SK-N-SH (cell line): ENCODE results near the gene MRPS33. TPM values are rescaled to one million over a fixed set of nuclear protein-coding genes. Genes with fewer than 3 reads are reported as not detected.

Source experiments
- CTCF ChIA-PET: fragments of 300-600, 350-600 bp; formaldehyde crosslinking; extraction: SDS; loops from one replicate; lab custom pipeline; 2021; lab: Yijun Ruan, JAX
- POLR2A ChIA-PET: fragments of 350-600 bp; sonication (Branson Sonifier 250); formaldehyde crosslinking; extraction: SDS; loops from one replicate; lab custom pipeline; 2020; ENCODE audit warnings: antibody characterized with exemption, inconsistent platforms; lab: Yijun Ruan, JAX
- DNase-seq: peaks from one replicate; pipeline ENCODE4 v3.0.0; 2012
- H2AFZ ChIP-seq: fragments of 200-600 bp; sonication (generic); 2 replicates; pipeline ENCODE4 v1.8.1; 2016; ENCODE audit warnings: antibody characterized with exemption, mild to moderate bottlenecking, low read depth
- H3F3A ChIP-seq: fragments of 200-600 bp; sonication (generic); replicated peaks from 2 replicates; pipeline ENCODE3; 2016; ENCODE audit warnings: antibody characterized with exemption, mild to moderate bottlenecking; ENCODE audit not compliant: insufficient read depth
- H3K27ac ChIP-seq, 2 experiments: fragments of 200-500 bp in 1 of 2; fragments of 200-600 bp in 1 of 2; sonication (Bioruptor generic) in 1 of 2; sonication (generic), shearing (Covaris generic) in 1 of 2; 2 replicates each; pipeline versions ENCODE4 v1.5.1 to v1.6.1; 2014 to 2016; ENCODE audit warnings: low read depth in 2 of 2, inconsistent platforms in 1 of 2, low read length in 1 of 2, mild to moderate bottlenecking in 1 of 2, mixed read lengths in 1 of 2
- H3K27me3 ChIP-seq: fragments of 200-600 bp; sonication (generic), shearing (Covaris generic); 2 replicates; pipeline ENCODE4 v1.6.1; 2016; ENCODE audit warnings: mixed run types; ENCODE audit not compliant: insufficient read depth
- H3K36me3 ChIP-seq, 2 experiments: fragments of 200-500 bp in 1 of 2; fragments of 200-600 bp in 1 of 2; sonication (Bioruptor generic) in 1 of 2; sonication (generic) in 1 of 2; replicated peaks in 1 of 2; 2 replicates each; pipeline versions ENCODE3 to v1.5.1; 2014 to 2016; ENCODE audit warnings: low read length in 1 of 2, mild to moderate bottlenecking in 1 of 2; ENCODE audit not compliant: insufficient read depth in 2 of 2, control insufficient read depth in 1 of 2
- H3K4me1 ChIP-seq, 2 experiments: fragments of 200-500 bp in 1 of 2; fragments of 200-600 bp in 1 of 2; sonication (Bioruptor generic) in 1 of 2; sonication (generic), shearing (Covaris generic) in 1 of 2; 2 replicates each; pipeline versions ENCODE4 v1.5.1 to v1.6.1; 2014 to 2016; ENCODE audit warnings: low read depth in 1 of 2, low read length in 1 of 2, mixed run types in 1 of 2; ENCODE audit not compliant: insufficient read depth in 2 of 2, control insufficient read depth in 1 of 2
- H3K4me2 ChIP-seq: fragments of 200-600 bp; sonication (generic), shearing (Covaris generic); 2 replicates; pipeline ENCODE4 v1.6.1; 2017; ENCODE audit warnings: mixed run types
- H3K4me3 ChIP-seq, 2 experiments: fragments of 200-500 bp in 1 of 2; fragments of 200-600 bp in 1 of 2; sonication (Bioruptor generic) in 1 of 2; sonication (generic), shearing (Covaris generic) in 1 of 2; 2 replicates each; pipeline versions ENCODE4 v1.5.1 to v1.8.1; 2014 to 2016; ENCODE audit warnings: low read depth in 2 of 2, inconsistent platforms in 1 of 2, low read length in 1 of 2, mild to moderate bottlenecking in 1 of 2, mixed read lengths in 1 of 2, moderate library complexity in 1 of 2
- H3K79me2 ChIP-seq: fragments of 200-600 bp; sonication (generic); 2 replicates; pipeline ENCODE4 v1.8.1; 2017; ENCODE audit warnings: mild to moderate bottlenecking; ENCODE audit not compliant: insufficient read depth
- H3K9ac ChIP-seq: fragments of 200-600 bp; sonication (generic); 2 replicates; pipeline ENCODE4 v1.6.1; 2017; ENCODE audit warnings: mixed run types
- H3K9me2 ChIP-seq: fragments of 200-600 bp; sonication (generic); 2 replicates; pipeline ENCODE4 v1.6.1; 2017; ENCODE audit warnings: mixed run types
- H3K9me3 ChIP-seq: fragments of 200-600 bp; sonication (generic); 2 replicates; pipeline ENCODE4 v1.6.1; 2017; ENCODE audit warnings: mixed run types, mild to moderate bottlenecking, moderate library complexity
- H4K20me1 ChIP-seq: fragments of 200-600 bp; sonication (generic); 2 replicates; pipeline ENCODE4 v1.6.1; 2017; ENCODE audit warnings: mild to moderate bottlenecking, mixed run types; ENCODE audit not compliant: insufficient read depth
- EP300 ChIP-seq, 2 experiments: IDR thresholded peaks; 2 replicates each; pipeline versions ENCODE4 v1.4.0 to v1.6.1; 2012; ENCODE audit warnings: borderline replicate concordance in 1 of 2, low read depth in 1 of 2, low read length in 1 of 2
- FOSL2 ChIP-seq: IDR thresholded peaks from 2 replicates; pipeline ENCODE4 v1.4.0; 2012; ENCODE audit warnings: low read depth, mild to moderate bottlenecking, moderate library complexity, borderline replicate concordance
- FOXJ3 ChIP-seq: sonication (generic); formaldehyde crosslinking; IDR thresholded peaks from 2 replicates; pipeline ENCODE4 v1.5.1; 2020; ENCODE audit warnings: mild to moderate bottlenecking, missing genetic modification reagents
- GATA2 ChIP-seq: sonication (generic); formaldehyde crosslinking; IDR thresholded peaks from 2 replicates; pipeline ENCODE4 v1.5.0; 2020; ENCODE audit warnings: mild to moderate bottlenecking, missing genetic modification reagents
- NFIC ChIP-seq: IDR thresholded peaks from 2 replicates; pipeline ENCODE4 v1.4.0; 2012; ENCODE audit warnings: borderline replicate concordance
- NRF1 ChIP-seq: IDR thresholded peaks from 2 replicates; pipeline ENCODE4 v1.6.1; 2012; ENCODE audit warnings: low read depth, mild to moderate bottlenecking, low read length
- POLR2AphosphoS5 ChIP-seq: IDR thresholded peaks from 2 replicates; pipeline ENCODE4 v1.6.1; 2012; ENCODE audit warnings: low read depth, low read length
- RAD21 ChIP-seq: IDR thresholded peaks from 2 replicates; pipeline ENCODE4 v1.6.1; 2012; ENCODE audit warnings: mild to moderate bottlenecking, low read length
- REST ChIP-seq: IDR thresholded peaks from 2 replicates; pipeline ENCODE4 v1.6.1; 2012; ENCODE audit warnings: mild to moderate bottlenecking, low read depth, low read length, moderate library complexity
- RFX5 ChIP-seq: IDR thresholded peaks from 2 replicates; pipeline ENCODE4 v1.6.1; 2012; ENCODE audit warnings: mild to moderate bottlenecking, improper control_type of control experiment, low read length
- SIN3A ChIP-seq: IDR thresholded peaks from 2 replicates; pipeline ENCODE4 v1.6.1; 2012; ENCODE audit warnings: low read depth, mild to moderate bottlenecking, low read length, moderate library complexity, borderline replicate concordance
- SMC3 ChIP-seq: IDR thresholded peaks from 2 replicates; pipeline ENCODE4 v1.6.1; 2012; ENCODE audit warnings: low read depth, low read length, improper control_type of control experiment
- TAF1 ChIP-seq: IDR thresholded peaks from 2 replicates; pipeline ENCODE4 v1.6.1; 2012; ENCODE audit warnings: low read depth, mild to moderate bottlenecking, low read length, moderate library complexity, borderline replicate concordance
- TCF12 ChIP-seq: IDR thresholded peaks from 2 replicates; pipeline ENCODE4 v1.4.0; 2012
- WGBS: methylation state at CpG from one replicate; pipeline ENCODE4 v1.1.6; 2017; ENCODE audit warnings: low lambda C conversion rate; 5-methylcytosine and 5-hydroxymethylcytosine counted together
- polyA plus RNA-seq, 3 experiments: library from polyadenylated mRNA; depleted of rRNA; stranded (reverse); fragments of >200 nt; gene quantifications; 2 replicates each; pipeline ENCODE4 v1.2.3, GENCODE V29; 2012
- TF ChIP-seq, protein P1 (sequence below): IDR thresholded peaks from 2 replicates; pipeline ENCODE4; 2012
- TF ChIP-seq, protein P2 (sequence below): fragments of 150-350 bp; IDR thresholded peaks from 2 replicates; pipeline ENCODE4 v1.6.1; 2017; ENCODE audit warnings: antibody characterized with exemption, low read length, low read depth, borderline replicate concordance
- TF ChIP-seq, protein P3 (sequence below): fragments of 150-350 bp; IDR thresholded peaks from 2 replicates; pipeline ENCODE4 v1.6.1; 2016; ENCODE audit warnings: mild to moderate bottlenecking, low read depth, low read length

The MRPS33 gene
- polyA plus RNA-seq, 1 of the 3 experiments (the other 2 are of a cell fraction) = 88.8 TPM

- TF ChIP-seq, protein P1, sequence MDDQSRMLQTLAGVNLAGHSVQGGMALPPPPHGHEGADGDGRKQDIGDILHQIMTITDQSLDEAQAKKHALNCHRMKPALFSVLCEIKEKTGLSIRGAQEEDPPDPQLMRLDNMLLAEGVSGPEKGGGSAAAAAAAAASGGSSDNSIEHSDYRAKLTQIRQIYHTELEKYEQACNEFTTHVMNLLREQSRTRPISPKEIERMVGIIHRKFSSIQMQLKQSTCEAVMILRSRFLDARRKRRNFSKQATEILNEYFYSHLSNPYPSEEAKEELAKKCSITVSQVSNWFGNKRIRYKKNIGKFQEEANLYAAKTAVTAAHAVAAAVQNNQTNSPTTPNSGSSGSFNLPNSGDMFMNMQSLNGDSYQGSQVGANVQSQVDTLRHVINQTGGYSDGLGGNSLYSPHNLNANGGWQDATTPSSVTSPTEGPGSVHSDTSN = no peak; the same call in 1 of the 2 replicates
- TF ChIP-seq GATA2 = peak; percentile 46; the same call in 1 of the 2 replicates
- TF ChIP-seq, protein P2, sequence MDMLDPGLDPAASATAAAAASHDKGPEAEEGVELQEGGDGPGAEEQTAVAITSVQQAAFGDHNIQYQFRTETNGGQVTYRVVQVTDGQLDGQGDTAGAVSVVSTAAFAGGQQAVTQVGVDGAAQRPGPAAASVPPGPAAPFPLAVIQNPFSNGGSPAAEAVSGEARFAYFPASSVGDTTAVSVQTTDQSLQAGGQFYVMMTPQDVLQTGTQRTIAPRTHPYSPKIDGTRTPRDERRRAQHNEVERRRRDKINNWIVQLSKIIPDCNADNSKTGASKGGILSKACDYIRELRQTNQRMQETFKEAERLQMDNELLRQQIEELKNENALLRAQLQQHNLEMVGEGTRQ = no peak
- peak; percentile 90 for TF ChIP-seq TAF1
- TF ChIP-seq REST = peak; percentile 66; the same call in 1 of the 2 replicates
- no peak; the same call in 1 of the 2 replicates for TF ChIP-seq FOXJ3 (CRISPR knock-in tag)
These were observed at the start of gene MRPS33 (continued) for GRCh38 chr7:141014524-141015395.

DNA sequence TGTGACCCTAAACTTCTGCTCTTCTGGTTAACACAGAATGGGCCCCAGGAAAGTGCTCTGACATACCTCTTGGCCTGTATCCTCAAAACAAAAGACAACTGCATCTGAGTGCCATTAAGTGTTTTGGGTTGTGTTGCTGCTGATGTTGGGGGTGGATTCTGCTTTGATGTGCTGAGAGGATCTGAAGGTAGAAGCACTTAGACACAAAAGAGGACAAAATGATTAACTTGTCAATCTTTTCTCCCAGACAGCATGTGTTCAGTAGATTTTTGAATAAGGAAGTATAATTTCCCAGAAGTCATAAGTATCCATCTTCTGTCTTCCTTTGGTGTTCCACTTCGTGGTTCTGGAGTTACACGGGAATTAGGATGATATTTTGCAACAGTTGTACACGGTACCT is 43.0 kb upstream of the MRPS33 start:
- H4K20me1 ChIP-seq = no peaks in the 10 kb centered on the region
- 0 out of 2 replicates have a peak overlapping the region, but pooled peaks have one; percentile 11 for H2AFZ ChIP-seq
- no peaks in the 10 kb centered on the region for H3F3A ChIP-seq
- 31% methylated on average over 3 of the region's 3 CpGs for WGBS
- no peak for DNase-seq
- no peaks in the 10 kb centered on the region for H3K79me2 ChIP-seq
- ChIA-PET CTCF (interaction anchor here (1.8 kb wide), 1 partner anchor 43 kb away, joined by 8 read pairs; the partner anchor contains the start of gene MRPS33), POLR2A (no interaction called here)
- H3K36me3 ChIP-seq = no peaks in the 10 kb centered on the region
- no peak overlapping the region for H3K9ac ChIP-seq
- H3K27ac ChIP-seq = no peak overlapping the region
- no peak overlapping the region for H3K4me3 ChIP-seq
- no peak overlapping the region for H3K4me2 ChIP-seq
- H3K9me2 ChIP-seq = no peaks in the 10 kb centered on the region
- H3K9me3 ChIP-seq = no peaks in the 10 kb centered on the region
- no peaks in the 10 kb centered on the region for H3K4me1 ChIP-seq
- H3K27me3 ChIP-seq = no peaks in the 10 kb centered on the region
- TF ChIP-seq RFX5 (no peak), POLR2AphosphoS5 (no peak), NRF1 (no peak), NFIC (no peak), REST (no peak), SMC3 (no peak), TCF12 (no peak), EP300 (IDR thresholded peaks at IDR 0.05; ENCODE audit: borderline replicate concordance in 1 of 2, low read depth in 1 of 2, low read length in 1 of 2) (no peak), SIN3A (no peak), RAD21 (no peak), FOSL2 (no peak)
- TF ChIP-seq, protein P3, sequence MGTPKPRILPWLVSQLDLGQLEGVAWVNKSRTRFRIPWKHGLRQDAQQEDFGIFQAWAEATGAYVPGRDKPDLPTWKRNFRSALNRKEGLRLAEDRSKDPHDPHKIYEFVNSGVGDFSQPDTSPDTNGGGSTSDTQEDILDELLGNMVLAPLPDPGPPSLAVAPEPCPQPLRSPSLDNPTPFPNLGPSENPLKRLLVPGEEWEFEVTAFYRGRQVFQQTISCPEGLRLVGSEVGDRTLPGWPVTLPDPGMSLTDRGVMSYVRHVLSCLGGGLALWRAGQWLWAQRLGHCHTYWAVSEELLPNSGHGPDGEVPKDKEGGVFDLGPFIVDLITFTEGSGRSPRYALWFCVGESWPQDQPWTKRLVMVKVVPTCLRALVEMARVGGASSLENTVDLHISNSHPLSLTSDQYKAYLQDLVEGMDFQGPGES = no peak
- TF ChIP-seq, protein P2 = no peak
